H9 (cell line): Measurements from ENCODE around the gene KIAA0753. TPM values are rescaled to one million over a fixed set of nuclear protein-coding genes. Genes with fewer than 3 reads are reported as not detected.
A peak's percentile ranks its signal among the peaks of the same experiment; 100 is the strongest.

Experiments used
- DNase-seq: peaks from one replicate; pipeline ENCODE4 v3.0.0-alpha.2; 2017
- H2AFZ ChIP-seq: one replicate; pipeline ENCODE4 v1.6.1; 2013; ENCODE audit warnings: mild to moderate bottlenecking, low read length, control low read depth, moderate library complexity
- H2AK5ac ChIP-seq: 2 replicates; pipeline ENCODE4 v1.6.1; 2013; ENCODE audit warnings: low read length, control low read depth, mixed read lengths; ENCODE audit not compliant: insufficient read length
- H2BK120ac ChIP-seq: one replicate; pipeline ENCODE4 v1.6.1; 2013; ENCODE audit warnings: low read depth, mild to moderate bottlenecking, low read length, control low read depth, inconsistent platforms; ENCODE audit not compliant: poor library complexity, severe bottlenecking
- H2BK12ac ChIP-seq: 2 replicates; pipeline ENCODE4 v1.6.1; 2013; ENCODE audit warnings: low read length, control low read depth, mixed read lengths, low read depth; ENCODE audit not compliant: insufficient read length
- H2BK15ac ChIP-seq: 2 replicates; pipeline ENCODE4 v1.6.1; 2013; ENCODE audit warnings: low read depth, low read length, control low read depth
- H2BK20ac ChIP-seq: one replicate; pipeline ENCODE4 v1.6.1; 2013; ENCODE audit warnings: low read depth, mild to moderate bottlenecking, low read length, control low read depth, inconsistent platforms; ENCODE audit not compliant: poor library complexity, severe bottlenecking
- H2BK5ac ChIP-seq: 2 replicates; pipeline ENCODE4 v1.6.1; 2013; ENCODE audit warnings: low read length, control low read depth, mixed read lengths; ENCODE audit not compliant: insufficient read length
- H3K14ac ChIP-seq: 2 replicates; pipeline ENCODE4 v1.6.1; 2013; ENCODE audit warnings: low read length, control low read depth; ENCODE audit not compliant: insufficient read depth
- H3K18ac ChIP-seq: 2 replicates; pipeline ENCODE4 v1.6.1; 2013; ENCODE audit warnings: low read depth, mild to moderate bottlenecking, mixed read lengths, low read length, control low read depth; ENCODE audit not compliant: insufficient read length
- H3K23ac ChIP-seq: 2 replicates; pipeline ENCODE4 v1.6.1; 2013; ENCODE audit warnings: low read length, control low read depth, mixed read lengths, low read depth; ENCODE audit not compliant: insufficient read length
- H3K23me2 ChIP-seq: 2 replicates; pipeline ENCODE4 v1.6.1; 2013; ENCODE audit warnings: low read depth, mild to moderate bottlenecking, mixed read lengths, low read length, control low read depth; ENCODE audit not compliant: insufficient read length, poor library complexity, severe bottlenecking
- H3K27ac ChIP-seq: 2 replicates; pipeline ENCODE4 v1.5.1; 2013; ENCODE audit warnings: low read length, control low read depth, mixed read lengths, low read depth; ENCODE audit not compliant: insufficient read length
- H3K27me3 ChIP-seq: 2 replicates; pipeline ENCODE4 v1.6.1; 2013; ENCODE audit warnings: low read length, control low read depth, inconsistent platforms; ENCODE audit not compliant: insufficient read depth
- H3K4ac ChIP-seq: 2 replicates; pipeline ENCODE4 v1.6.1; 2013; ENCODE audit warnings: low read depth, mild to moderate bottlenecking, control low read depth, inconsistent platforms, low read length, moderate library complexity
- H3K4me1 ChIP-seq: 2 replicates; pipeline ENCODE4 v1.6.1; 2013; ENCODE audit warnings: low read length, control low read depth, inconsistent platforms; ENCODE audit not compliant: insufficient read depth
- H3K4me2 ChIP-seq: 2 replicates; pipeline ENCODE4 v1.6.1; 2013; ENCODE audit warnings: low read length, control low read depth, mixed read lengths; ENCODE audit not compliant: insufficient read length, insufficient read depth
- H3K56ac ChIP-seq: 2 replicates; pipeline ENCODE4 v1.6.1; 2013; ENCODE audit warnings: low read depth, mild to moderate bottlenecking, mixed read lengths, low read length, control low read depth; ENCODE audit not compliant: insufficient read length
- H3K79me1 ChIP-seq: 2 replicates; pipeline ENCODE4 v1.6.1; 2013; ENCODE audit warnings: low read depth, mild to moderate bottlenecking, moderate library complexity, low read length, control low read depth, inconsistent platforms; ENCODE audit not compliant: insufficient read depth, poor library complexity, severe bottlenecking
- H3K79me2 ChIP-seq: 2 replicates; pipeline ENCODE4 v1.6.1; 2013; ENCODE audit warnings: low read length, control low read depth, inconsistent platforms; ENCODE audit not compliant: insufficient read depth
- H3K9ac ChIP-seq: 2 replicates; pipeline ENCODE4 v1.6.1; 2013; ENCODE audit warnings: low read length, control low read depth, mixed read lengths; ENCODE audit not compliant: insufficient read length; ENCODE audit errors: extremely low read depth
- H3K9me3 ChIP-seq: one replicate; pipeline ENCODE4 v1.6.1; 2013; ENCODE audit warnings: low read depth, low read length, inconsistent platforms; ENCODE audit not compliant: control insufficient read depth
- H3T11ph ChIP-seq: one replicate; pipeline ENCODE4 v1.6.1; 2013; ENCODE audit warnings: mild to moderate bottlenecking, low read length, control low read depth, inconsistent platforms
- H4K20me1 ChIP-seq: one replicate; pipeline ENCODE4 v1.6.1; 2013; ENCODE audit not compliant: control insufficient read depth, insufficient read length, insufficient read depth
- H4K5ac ChIP-seq: 2 replicates; pipeline ENCODE4 v1.6.1; 2013; ENCODE audit warnings: low read depth, mild to moderate bottlenecking, mixed read lengths, low read length, control low read depth; ENCODE audit not compliant: insufficient read length
- H4K8ac ChIP-seq: replicated peaks from 2 replicates; pipeline ENCODE4 v1.6.1; 2013; ENCODE audit warnings: low read length, control low read depth, mixed read lengths, low read depth; ENCODE audit not compliant: insufficient read length
- H4K91ac ChIP-seq: 2 replicates; pipeline ENCODE4 v1.6.1; 2013; ENCODE audit warnings: low read depth, mild to moderate bottlenecking, moderate library complexity, mixed read lengths, low read length, control low read depth; ENCODE audit not compliant: insufficient read length
- H3K27ac Mint-ChIP-seq, 3 experiments: 2 replicates in 2 of 3; 3 replicates in 1 of 3; pipeline ENCODE4 v1.8.0; 2020 to 2021; ENCODE audit warnings: mixed read lengths in 3 of 3, mild to moderate bottlenecking in 1 of 3, moderate library complexity in 1 of 3
- H3K27me3 Mint-ChIP-seq: 2 replicates; pipeline ENCODE4 v1.8.0; 2021; ENCODE audit warnings: low read depth, mild to moderate bottlenecking, moderate library complexity, mixed read lengths
- H3K36me3 Mint-ChIP-seq, 3 experiments: 2 replicates in 2 of 3; 3 replicates in 1 of 3; pipeline ENCODE4 v1.8.0; 2020 to 2021; ENCODE audit warnings: low read depth in 3 of 3, mixed read lengths in 3 of 3; ENCODE audit not compliant: insufficient read depth in 1 of 3
- H3K4me1 Mint-ChIP-seq, 2 experiments: 2 replicates each; pipeline ENCODE4 v1.8.0; 2020; ENCODE audit warnings: mixed read lengths in 2 of 2
- H3K4me3 Mint-ChIP-seq, 2 experiments: 2 replicates in 1 of 2; 3 replicates in 1 of 2; pipeline ENCODE4 v1.8.0; 2020 to 2021; ENCODE audit warnings: mild to moderate bottlenecking in 2 of 2, mixed read lengths in 2 of 2, moderate library complexity in 1 of 2
- H3K9me3 Mint-ChIP-seq, 2 experiments: 2 replicates in 1 of 2; 3 replicates in 1 of 2; pipeline ENCODE4 v1.8.0; 2020; ENCODE audit warnings: mild to moderate bottlenecking in 2 of 2, mixed read lengths in 2 of 2, moderate library complexity in 1 of 2
- CTCF ChIP-seq: fragments of 200-600 bp; sonication (generic); conservative IDR thresholded peaks from 3 replicates; pipeline ENCODE4 v1.8.0; 2021; ENCODE audit warnings: antibody characterized with exemption, mild to moderate bottlenecking
- WGBS: extraction: QIAGEN DNeasy Blood & Tissue Kit; methylation state at CpG from one replicate; pipeline ENCODE4 v1.1.7; 2013; ENCODE audit warnings: missing lambda C conversion rate, low lambda C conversion rate, mixed read lengths; ENCODE audit not compliant: insufficient read length; ENCODE audit errors: extremely low coverage; 5-methylcytosine and 5-hydroxymethylcytosine counted together
- total RNA-seq: library from RNA; stranded (reverse); gene quantifications from 2 replicates; pipeline ENCODE4 v1.2.1, GENCODE V29; 2021

Gene KIAA0753
- total RNA-seq, 1 experiment from 2014 or later, result 37.2 TPM

GRCh38 chr17:6688944-6689343 is 48.4 kb upstream of the KIAA0753 start:
- H3K79me1 ChIP-seq, result no peaks in the 10 kb centered on the region
- H3K18ac ChIP-seq, result no peak overlapping the region
- no peak overlapping the region for H3K27ac ChIP-seq
- no peak overlapping the region for H2BK20ac ChIP-seq
- H3K4ac ChIP-seq, result no peak overlapping the region
- H3K23me2 ChIP-seq, result no peaks in the 10 kb centered on the region
- no peak overlapping the region for H4K8ac ChIP-seq
- no peaks in the 10 kb centered on the region for H3K36me3 Mint-ChIP-seq
- no peak overlapping the region for H3T11ph ChIP-seq
- H2BK120ac ChIP-seq, result no peak overlapping the region
- peaks cover 16% of the 10 kb centered on the region for H3K27me3 Mint-ChIP-seq
- TF ChIP-seq CTCF, result no peak
- no peaks in the 10 kb centered on the region for H3K9me3 Mint-ChIP-seq
- H4K5ac ChIP-seq, result no peak overlapping the region
- DNase-seq, result no peak
- H3K4me1 ChIP-seq, result no peaks in the 10 kb centered on the region
- no peak overlapping the region for H2BK15ac ChIP-seq
- no peak overlapping the region for H3K9ac ChIP-seq
- no peaks in the 10 kb centered on the region for H4K20me1 ChIP-seq
- H3K27me3 ChIP-seq, result no peaks in the 10 kb centered on the region
- no peak overlapping the region for H2BK12ac ChIP-seq
- no peaks in the 10 kb centered on the region for H3K9me3 ChIP-seq
- no CpG with 5 or more reads among the region's 9 CpGs for WGBS
- no peak overlapping the region for H2AK5ac ChIP-seq
- no peaks in the 10 kb centered on the region for H3K79me2 ChIP-seq
- no peak overlapping the region for H4K91ac ChIP-seq
- H3K23ac ChIP-seq, result no peak overlapping the region
- no peak overlapping the region for H3K4me3 Mint-ChIP-seq
- no peaks in the 10 kb centered on the region for H3K4me1 Mint-ChIP-seq
- no peak overlapping the region for H2AFZ ChIP-seq
- H3K4me2 ChIP-seq, result no peak overlapping the region
- no peak overlapping the region for H3K56ac ChIP-seq
- no peak overlapping the region for H3K14ac ChIP-seq
- no peak overlapping the region for H2BK5ac ChIP-seq
- peak overlapping the region in 1 of 3 experiments; percentile 24; a peak in 1 of 7 replicates for H3K27ac Mint-ChIP-seq
